Lower leg skin (tissue), 4 donors: ENCODE results near the gene PTGES2. TPM values are rescaled to one million over a fixed set of nuclear protein-coding genes. Genes with fewer than 3 reads are reported as not detected.
A peak's percentile ranks its signal among the peaks of the same experiment; 100 is the strongest.

ENCODE experiments used
- DNase-seq, 2 donors: peaks; one replicate each; pipeline ENCODE4 v3.0.0-alpha.2; 2019; ENCODE audit warnings: low spot score in 2 of 2
- H3K4me3 ChIP-seq: fragments of 200-600 bp; sonication (generic); 2 replicates; pipeline ENCODE4 v1.5.1; 2017; ENCODE audit warnings: mild to moderate bottlenecking, low read depth; ENCODE audit not compliant: poor library complexity, severe bottlenecking
- CTCF ChIP-seq, 3 donors: fragments of 450-650 bp; IDR thresholded peaks; one replicate each; pipeline ENCODE4 v1.5.1; 2016; ENCODE audit warnings: antibody characterized with exemption in 3 of 3, mild to moderate bottlenecking in 3 of 3, moderate library complexity in 2 of 3
- POLR2A ChIP-seq, 2 donors: fragments of 450-650 bp; IDR thresholded peaks; one replicate each; pipeline ENCODE4 v1.6.1; 2016 to 2017; ENCODE audit warnings: antibody characterized with exemption in 2 of 2, mild to moderate bottlenecking in 1 of 2, moderate library complexity in 1 of 2
- WGBS, 2 donors: methylation state at CpG; one replicate each; pipeline ENCODE4 v1.1.5; 2018; 5-methylcytosine and 5-hydroxymethylcytosine counted together
- intact Hi-C: fragments of 100-400 bp; cut with DNase I; formaldehyde crosslinking; loops from one replicate; pipeline ENCODE4 v1.15.0; 2023; ENCODE audit warnings: low total_unique reads
- total RNA-seq, 4 donors: library from RNA; depleted of rRNA; stranded (reverse); fragments of >200 nt; gene quantifications; one replicate each; pipeline ENCODE4 v1.1.0, GENCODE V29; 2016

Gene PTGES2
- total RNA-seq, 4 donors from 2014 or later, result 32.6 to 66.5 (median 56.3) TPM

GRCh38 chr9:128091571-128091970, 36.0 kb downstream of the PTGES2 start:
- no peak for TF ChIP-seq CTCF (IDR thresholded peaks at IDR 0.05)
- TF ChIP-seq POLR2A (IDR thresholded peaks at IDR 0.05), result no peak
- intact Hi-C loops, result no loop called here
- H3K4me3 ChIP-seq, result no peak overlapping the region
- DNase-seq, result peak in 1 of 2 donors; percentile 84
- 42 to 61% methylated on average over 11 to 13 of the region's 13 CpGs for WGBS, 2 donors

GRCh38 chr9:128091144-128091543, 36.4 kb downstream of the PTGES2 start:
- TF ChIP-seq POLR2A (IDR thresholded peaks at IDR 0.05) (no peak), CTCF (IDR thresholded peaks at IDR 0.05) (no peak)
- H3K4me3 ChIP-seq, result no peak overlapping the region
- intact Hi-C loops, result no loop called here
- 40 to 61% methylated on average over 13 of the region's 13 CpGs for WGBS, 2 donors
- DNase-seq, result peak; percentile 55 to 91

- no peak overlapping the region for H3K4me3 ChIP-seq
- intact Hi-C loops, result no loop called here
- no peak for DNase-seq
- WGBS, 2 donors, result 90 to 100% methylated on average over 1 of the region's 1 CpG
- TF ChIP-seq POLR2A (IDR thresholded peaks at IDR 0.05) (no peak), CTCF (IDR thresholded peaks at IDR 0.05) (no peak)
These were observed 38.2 kb downstream of the PTGES2 start for GRCh38 chr9:128089299-128089698.

- intact Hi-C loops, result no loop called here
- TF ChIP-seq CTCF (IDR thresholded peaks at IDR 0.05), result no peak
- TF ChIP-seq POLR2A (IDR thresholded peaks at IDR 0.05), result no peak
- WGBS, 2 donors, result 77 to 79% methylated on average over 9 of the region's 9 CpGs
- no peak for DNase-seq
- no peak overlapping the region for H3K4me3 ChIP-seq
These were observed 39.1 kb downstream of the PTGES2 start for GRCh38 chr9:128088253-128088945.

GRCh38 chr9:128087262-128087661, 40.3 kb downstream of the PTGES2 start:
- H3K4me3 ChIP-seq, result no peak overlapping the region
- WGBS, 2 donors, result 77 to 78% methylated on average over 10 of the region's 10 CpGs
- intact Hi-C loops, result no loop called here
- no peak for DNase-seq
- no peak for TF ChIP-seq CTCF (IDR thresholded peaks at IDR 0.05)
- no peak for TF ChIP-seq POLR2A (IDR thresholded peaks at IDR 0.05)

GRCh38 chr9:128085943-128086342, 41.6 kb downstream of the PTGES2 start:
- no peak for TF ChIP-seq POLR2A (IDR thresholded peaks at IDR 0.05)
- no peak for TF ChIP-seq CTCF (IDR thresholded peaks at IDR 0.05)
- intact Hi-C loops, result no loop called here
- H3K4me3 ChIP-seq, result no peak overlapping the region
- DNase-seq, result no peak
- 88 to 91% methylated on average over 4 of the region's 4 CpGs for WGBS, 2 donors
